Ectodermal cell (in vitro differentiated cells): ENCODE measurements around the gene CD300H.

Experiments
- H3K27ac ChIP-seq: 2 replicates; pipeline ENCODE4 v1.7.0; 2013; ENCODE audit warnings: mild to moderate bottlenecking, low read depth, low read length; ENCODE audit not compliant: insufficient read depth, poor library complexity, severe bottlenecking
- H3K27me3 ChIP-seq: 2 replicates; pipeline ENCODE4 v1.7.0; 2013; ENCODE audit warnings: mild to moderate bottlenecking, low read length; ENCODE audit not compliant: insufficient read depth, control insufficient read depth, poor library complexity, severe bottlenecking
- H3K36me3 ChIP-seq: one replicate; pipeline ENCODE4 v1.7.0; 2013; ENCODE audit warnings: low read length; ENCODE audit not compliant: control insufficient read depth, insufficient read depth
- H3K4me1 ChIP-seq: one replicate; pipeline ENCODE4 v1.7.0; 2013; ENCODE audit warnings: low read length; ENCODE audit not compliant: control insufficient read depth, insufficient read depth
- H3K4me3 ChIP-seq: 2 replicates; pipeline ENCODE4 v1.7.0; 2013; ENCODE audit warnings: low read depth, low read length, control low read depth; ENCODE audit not compliant: insufficient read depth
- H3K9me3 ChIP-seq: 2 replicates; pipeline ENCODE4 v1.7.0; 2013; ENCODE audit warnings: mild to moderate bottlenecking, low read length, moderate library complexity; ENCODE audit not compliant: control insufficient read depth
- WGBS, 2 experiments: methylation state at CpG; one replicate each; pipeline ENCODE4 v1.1.7; 2013; ENCODE audit warnings: missing lambda C conversion rate in 2 of 2; 5-methylcytosine and 5-hydroxymethylcytosine counted together

Gene CD300H

GRCh38 chr17:74528491-74529199 is 38.7 kb downstream of the CD300H start:
- H3K9me3 ChIP-seq, result no peaks in the 10 kb centered on the region
- no peaks in the 10 kb centered on the region for H3K36me3 ChIP-seq
- H3K27me3 ChIP-seq, result no peaks in the 10 kb centered on the region
- H3K4me1 ChIP-seq, result no peaks in the 10 kb centered on the region
- no peak overlapping the region for H3K4me3 ChIP-seq
- no peak overlapping the region for H3K27ac ChIP-seq
- WGBS, 2 experiments, result 90 to 91% methylated on average over 8 of the region's 8 CpGs

GRCh38 chr17:74527756-74528155 is 39.6 kb downstream of the CD300H start:
- Histone ChIP-seq H3K36me3 (no peaks in the 10 kb centered on the region), H3K4me3 (no peak overlapping the region), H3K27ac (no peak overlapping the region), H3K27me3 (no peaks in the 10 kb centered on the region), H3K4me1 (no peaks in the 10 kb centered on the region), H3K9me3 (no peaks in the 10 kb centered on the region)
- 94% methylated on average over 8 of the region's 8 CpGs for WGBS, 2 experiments

- H3K27ac ChIP-seq, result no peak overlapping the region
- no peaks in the 10 kb centered on the region for H3K9me3 ChIP-seq
- no peaks in the 10 kb centered on the region for H3K27me3 ChIP-seq
- no peaks in the 10 kb centered on the region for H3K4me1 ChIP-seq
- 92 to 93% methylated on average over 5 of the region's 5 CpGs for WGBS, 2 experiments
- no peaks in the 10 kb centered on the region for H3K36me3 ChIP-seq
- no peak overlapping the region for H3K4me3 ChIP-seq
Measured at GRCh38 chr17:74527081-74527480, 40.2 kb downstream of the CD300H start.

GRCh38 chr17:74526681-74527080 is 40.6 kb downstream of the CD300H start:
- H3K4me1 ChIP-seq, result no peaks in the 10 kb centered on the region
- H3K4me3 ChIP-seq, result no peak overlapping the region
- no peaks in the 10 kb centered on the region for H3K36me3 ChIP-seq
- 79 to 84% methylated on average over 3 of the region's 3 CpGs for WGBS, 2 experiments
- H3K27me3 ChIP-seq, result no peaks in the 10 kb centered on the region
- H3K9me3 ChIP-seq, result no peaks in the 10 kb centered on the region
- no peak overlapping the region for H3K27ac ChIP-seq

- Histone ChIP-seq H3K4me1 (no peaks in the 10 kb centered on the region), H3K27me3 (no peaks in the 10 kb centered on the region), H3K4me3 (no peak overlapping the region), H3K36me3 (no peaks in the 10 kb centered on the region), H3K9me3 (no peaks in the 10 kb centered on the region), H3K27ac (no peak overlapping the region)
- 92% methylated on average over 14 of the region's 14 CpGs for WGBS, 2 experiments
Measured at GRCh38 chr17:74525781-74526288, 41.5 kb downstream of the CD300H start.

GRCh38 chr17:74525465-74525725 is 41.9 kb downstream of the CD300H start:
- no peaks in the 10 kb centered on the region for H3K27me3 ChIP-seq
- no peaks in the 10 kb centered on the region for H3K9me3 ChIP-seq
- H3K27ac ChIP-seq, result no peak overlapping the region
- WGBS, 2 experiments, result 88 to 89% methylated on average over 1 of the region's 1 CpG
- no peak overlapping the region for H3K4me3 ChIP-seq
- H3K4me1 ChIP-seq, result no peaks in the 10 kb centered on the region
- no peaks in the 10 kb centered on the region for H3K36me3 ChIP-seq

- WGBS, 2 experiments, result 90 to 91% methylated on average over 10 to 11 of the region's 11 CpGs
- no peaks in the 10 kb centered on the region for H3K9me3 ChIP-seq
Measured at GRCh38 chr17:74524653-74525464, 42.5 kb downstream of the CD300H start.

GRCh38 chr17:74523308-74523707 is 44.0 kb downstream of the CD300H start:
- 80 to 90% methylated on average over 3 of the region's 3 CpGs for WGBS, 2 experiments
- Histone ChIP-seq H3K36me3 (no peaks in the 10 kb centered on the region), H3K27me3 (no peaks in the 10 kb centered on the region), H3K27ac (no peak overlapping the region), H3K9me3 (no peaks in the 10 kb centered on the region), H3K4me1 (no peaks in the 10 kb centered on the region), H3K4me3 (no peak overlapping the region)

More at GRCh38 chr17:74524653-74525464, 42.5 kb downstream of the CD300H start:
- Histone ChIP-seq H3K27me3 (no peaks in the 10 kb centered on the region), H3K4me1 (no peaks in the 10 kb centered on the region), H3K36me3 (no peaks in the 10 kb centered on the region), H3K4me3 (no peak overlapping the region), H3K27ac (no peak overlapping the region)

- H3K27ac ChIP-seq, result no peak overlapping the region
- no peaks in the 10 kb centered on the region for H3K36me3 ChIP-seq
- no peaks in the 10 kb centered on the region for H3K9me3 ChIP-seq
- no peaks in the 10 kb centered on the region for H3K4me1 ChIP-seq
- 81 to 83% methylated on average over 10 of the region's 10 CpGs for WGBS, 2 experiments
- H3K27me3 ChIP-seq, result no peaks in the 10 kb centered on the region
- H3K4me3 ChIP-seq, result no peak overlapping the region
Measured at GRCh38 chr17:74522381-74523105, 44.8 kb downstream of the CD300H start.

GRCh38 chr17:74521701-74522201 is 45.6 kb downstream of the CD300H start:
- Histone ChIP-seq H3K27ac (no peak overlapping the region), H3K4me3 (no peak overlapping the region), H3K27me3 (no peaks in the 10 kb centered on the region), H3K36me3 (no peaks in the 10 kb centered on the region), H3K4me1 (no peaks in the 10 kb centered on the region), H3K9me3 (no peaks in the 10 kb centered on the region)
- 90% methylated on average over 9 of the region's 9 CpGs for WGBS, 2 experiments
